ENCODE measurements around the gene PDCD4. TPM values are rescaled to one million over a fixed set of nuclear protein-coding genes. Genes with fewer than 3 reads are reported as not detected.

The PDCD4 gene
- total and polyA plus RNA-seq, 2 donors from 2014 or later, result 57.7 to 75.9 TPM

DNA sequence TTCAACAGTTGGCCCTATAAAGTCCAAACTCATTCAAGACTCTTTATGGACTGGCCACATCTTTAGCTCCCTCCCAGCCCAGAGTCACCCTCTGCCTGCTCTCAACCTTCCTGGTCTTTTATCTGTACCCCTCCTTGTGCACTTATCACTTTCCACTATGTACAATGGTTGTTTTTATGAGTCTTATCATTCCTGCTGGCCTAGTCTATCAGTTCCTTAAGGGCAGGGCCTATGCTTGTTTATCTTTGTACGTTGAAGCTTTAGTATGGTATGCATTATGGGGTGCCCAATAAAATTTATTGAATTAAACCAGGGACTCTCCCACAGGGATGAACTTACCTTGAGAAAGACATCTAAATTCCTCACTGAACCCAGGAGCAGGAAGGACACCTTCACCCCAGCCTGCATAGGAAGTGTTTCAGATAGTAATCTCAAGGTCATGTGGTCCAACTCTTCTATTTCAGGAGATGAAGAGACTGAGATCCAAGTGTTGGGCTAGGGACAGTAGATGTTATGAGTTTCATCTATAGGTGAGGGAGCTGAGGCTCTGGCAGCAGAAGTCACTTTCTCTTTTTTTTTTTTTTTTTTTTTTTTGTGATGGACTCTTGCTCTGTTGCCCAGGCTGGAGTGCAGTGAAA, 13.3 kb upstream of the PDCD4 start:
- Histone ChIP-seq H3K27me3 (ENCODE audit: control insufficient read depth, insufficient read depth, low read length) (no peaks in the 10 kb centered on the region), H3K27ac (ENCODE audit: low read depth in 2 of 2, low read length in 2 of 2) (no peak overlapping the region), H3K4me1 (ENCODE audit: control insufficient read depth in 2 of 3, insufficient read depth in 2 of 3, low read depth in 1 of 3, low read length in 3 of 3) (peaks cover 0 to 15% (median 11%) of the 10 kb centered on the region in 3 donors), H3K9ac (ENCODE audit: low read length in 3 of 3) (no peak overlapping the region), H3K4me3 (ENCODE audit: low read length in 3 of 3) (no peak overlapping the region), H3K9me3 (ENCODE audit: control insufficient read depth in 2 of 3, insufficient read depth in 1 of 3, low read length in 3 of 3) (no peaks in the 10 kb centered on the region), H3K36me3 (ENCODE audit: control insufficient read depth in 2 of 3, insufficient read depth in 3 of 3, low read length in 3 of 3) (no peaks in the 10 kb centered on the region)
- intact Hi-C loops (cut with DNase I), result no loop called here
- DNase-seq (no peak), FAIRE-seq (no peak)
- TF ChIP-seq, protein P1, sequence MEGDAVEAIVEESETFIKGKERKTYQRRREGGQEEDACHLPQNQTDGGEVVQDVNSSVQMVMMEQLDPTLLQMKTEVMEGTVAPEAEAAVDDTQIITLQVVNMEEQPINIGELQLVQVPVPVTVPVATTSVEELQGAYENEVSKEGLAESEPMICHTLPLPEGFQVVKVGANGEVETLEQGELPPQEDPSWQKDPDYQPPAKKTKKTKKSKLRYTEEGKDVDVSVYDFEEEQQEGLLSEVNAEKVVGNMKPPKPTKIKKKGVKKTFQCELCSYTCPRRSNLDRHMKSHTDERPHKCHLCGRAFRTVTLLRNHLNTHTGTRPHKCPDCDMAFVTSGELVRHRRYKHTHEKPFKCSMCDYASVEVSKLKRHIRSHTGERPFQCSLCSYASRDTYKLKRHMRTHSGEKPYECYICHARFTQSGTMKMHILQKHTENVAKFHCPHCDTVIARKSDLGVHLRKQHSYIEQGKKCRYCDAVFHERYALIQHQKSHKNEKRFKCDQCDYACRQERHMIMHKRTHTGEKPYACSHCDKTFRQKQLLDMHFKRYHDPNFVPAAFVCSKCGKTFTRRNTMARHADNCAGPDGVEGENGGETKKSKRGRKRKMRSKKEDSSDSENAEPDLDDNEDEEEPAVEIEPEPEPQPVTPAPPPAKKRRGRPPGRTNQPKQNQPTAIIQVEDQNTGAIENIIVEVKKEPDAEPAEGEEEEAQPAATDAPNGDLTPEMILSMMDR (IDR thresholded peaks at IDR 0.05; ENCODE audit: borderline replicate concordance, extremely low read depth, insufficient read depth), result no peak

- H3K9ac ChIP-seq (ENCODE audit: low read length in 3 of 3), result no peak overlapping the region
- no peaks in the 10 kb centered on the region for H3K9me3 ChIP-seq (ENCODE audit: control insufficient read depth in 2 of 3, insufficient read depth in 1 of 3, low read length in 3 of 3)
- FAIRE-seq (no peak), DNase-seq (no peak)
- H3K27me3 ChIP-seq (ENCODE audit: control insufficient read depth, insufficient read depth, low read length), result no peaks in the 10 kb centered on the region
- intact Hi-C loops (cut with DNase I), result no loop called here
- no peak overlapping the region for H3K27ac ChIP-seq (ENCODE audit: low read depth in 2 of 2, low read length in 2 of 2)
- H3K4me3 ChIP-seq (ENCODE audit: low read length in 3 of 3), result no peak overlapping the region
- H3K36me3 ChIP-seq (ENCODE audit: control insufficient read depth in 2 of 3, insufficient read depth in 3 of 3, low read length in 3 of 3), result no peaks in the 10 kb centered on the region
- peaks cover 0 to 15% (median 11%) of the 10 kb centered on the region in 3 donors for H3K4me1 ChIP-seq (ENCODE audit: control insufficient read depth in 2 of 3, insufficient read depth in 2 of 3, low read depth in 1 of 3, low read length in 3 of 3)
- TF ChIP-seq, protein P1 (IDR thresholded peaks at IDR 0.05; ENCODE audit: borderline replicate concordance, extremely low read depth, insufficient read depth), result no peak
Measured at GRCh38 chr10:110859206-110859972, 12.3 kb upstream of the PDCD4 start.

- peaks cover 0 to 15% (median 11%) of the 10 kb centered on the region in 3 donors for H3K4me1 ChIP-seq (ENCODE audit: control insufficient read depth in 2 of 3, insufficient read depth in 2 of 3, low read depth in 1 of 3, low read length in 3 of 3)
- H3K9ac ChIP-seq (ENCODE audit: low read length in 3 of 3), result no peak overlapping the region
- no peaks in the 10 kb centered on the region for H3K27me3 ChIP-seq (ENCODE audit: control insufficient read depth, insufficient read depth, low read length)
- H3K9me3 ChIP-seq (ENCODE audit: control insufficient read depth in 2 of 3, insufficient read depth in 1 of 3, low read length in 3 of 3), result no peaks in the 10 kb centered on the region
- FAIRE-seq (no peak), DNase-seq (no peak)
- TF ChIP-seq, protein P1 (IDR thresholded peaks at IDR 0.05; ENCODE audit: borderline replicate concordance, extremely low read depth, insufficient read depth), result no peak
- H3K4me3 ChIP-seq (ENCODE audit: low read length in 3 of 3), result no peak overlapping the region
- no peak overlapping the region for H3K27ac ChIP-seq (ENCODE audit: low read depth in 2 of 2, low read length in 2 of 2)
- intact Hi-C loops (cut with DNase I), result no loop called here
- H3K36me3 ChIP-seq (ENCODE audit: control insufficient read depth in 2 of 3, insufficient read depth in 3 of 3, low read length in 3 of 3), result no peaks in the 10 kb centered on the region
Measured at GRCh38 chr10:110859973-110860376, 11.8 kb upstream of the PDCD4 start.
